Fibroblast of skin of right quadriceps (primary cell): ENCODE data around the gene MRS2.

ENCODE experiments used
- DNase-seq: peaks from one replicate; pipeline ENCODE4 v3.0.0-alpha.2; 2013

Gene MRS2

GRCh38 chr6:24432611-24433010 lies 29.9 kb downstream of the MRS2 start:
- no peak for DNase-seq

DNA sequence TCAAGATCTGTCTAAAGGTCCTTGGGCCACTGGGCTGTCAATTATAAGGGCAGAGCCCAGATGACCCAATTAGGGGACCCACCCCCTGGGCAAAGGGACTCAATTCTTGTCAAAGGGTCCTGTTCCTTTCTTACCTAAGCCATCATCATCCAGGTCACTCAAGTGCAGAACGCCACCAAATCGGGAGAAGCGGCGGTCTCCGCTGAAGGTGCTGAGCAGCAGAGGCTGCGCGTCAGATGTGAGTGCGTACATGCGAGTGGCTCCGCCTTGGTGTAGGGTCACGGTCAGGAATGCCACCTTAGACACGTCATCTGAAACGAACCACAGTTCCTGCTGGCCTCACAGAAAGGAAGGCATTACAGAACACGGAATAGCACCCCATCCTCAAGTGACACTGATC lies 34.2 kb downstream of the MRS2 start:
- DNase-seq: no peak

GRCh38 chr6:24439858-24440539 lies 37.3 kb downstream of the MRS2 start:
- DNase-seq: no peak

- no peak for DNase-seq
These were observed 38.3 kb downstream of the MRS2 start for GRCh38 chr6:24440897-24441598.

- DNase-seq: no peak
These were observed 38.8 kb downstream of the MRS2 start for GRCh38 chr6:24441599-24441904.

DNA sequence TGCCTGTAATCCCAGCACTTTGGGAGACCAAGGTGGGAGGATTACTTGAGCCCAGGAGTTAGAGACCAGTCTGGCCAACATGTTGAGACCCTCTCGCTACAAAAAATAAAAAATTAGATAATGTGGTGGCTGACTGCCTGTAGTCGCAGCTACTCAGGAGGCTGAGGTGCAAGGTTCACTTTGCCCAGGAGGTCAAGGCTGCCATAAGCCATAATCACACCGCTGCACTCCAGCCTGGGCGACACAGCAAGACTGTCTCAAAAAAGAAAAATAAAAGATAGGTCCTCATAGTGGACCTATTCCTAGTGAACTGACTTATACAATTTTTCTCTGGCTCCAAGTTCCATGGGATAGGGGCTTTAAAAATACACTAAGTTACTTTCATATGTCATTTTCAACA lies 41.9 kb downstream of the MRS2 start:
- DNase-seq: no peak

DNA sequence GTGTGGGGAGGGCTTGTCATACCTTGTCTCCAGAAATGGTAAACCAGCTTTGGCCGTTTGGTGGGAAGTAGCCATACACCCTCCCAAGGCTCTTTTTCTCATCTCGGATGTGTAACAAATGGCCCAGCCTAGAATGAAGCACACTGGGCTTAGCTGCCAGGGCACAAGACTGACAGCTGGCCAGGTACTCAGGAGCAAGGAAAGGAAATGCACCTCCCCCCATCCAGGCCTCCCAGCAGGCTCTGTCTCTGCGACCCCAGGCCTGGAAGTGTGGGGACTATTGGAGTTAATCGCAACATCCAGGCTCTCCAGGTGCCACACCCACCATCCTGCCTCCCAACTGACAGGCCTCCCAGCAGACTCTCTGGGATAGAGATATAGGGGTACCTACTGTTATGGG lies 43.0 kb downstream of the MRS2 start:
- DNase-seq: no peak

DNA sequence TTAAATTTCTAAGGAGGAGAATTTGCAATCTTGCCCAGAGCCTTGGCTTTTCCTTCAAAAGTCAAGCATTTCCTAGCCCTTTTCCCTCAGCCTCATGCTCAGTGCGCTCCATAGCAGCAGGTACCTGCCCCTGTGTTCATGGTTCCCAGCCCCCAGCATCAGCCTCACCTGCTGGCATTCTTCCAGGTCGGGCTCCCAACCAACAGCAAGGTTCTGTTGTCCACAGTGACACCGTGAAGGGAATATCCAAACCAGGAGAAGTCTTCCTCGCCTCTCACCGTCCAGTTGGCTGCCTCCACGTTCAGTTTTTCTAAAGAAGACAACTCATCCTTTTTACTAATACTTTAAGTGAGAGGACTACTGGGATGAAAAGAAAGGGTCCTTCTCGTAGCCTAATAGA lies 43.9 kb downstream of the MRS2 start:
- no peak for DNase-seq

DNA sequence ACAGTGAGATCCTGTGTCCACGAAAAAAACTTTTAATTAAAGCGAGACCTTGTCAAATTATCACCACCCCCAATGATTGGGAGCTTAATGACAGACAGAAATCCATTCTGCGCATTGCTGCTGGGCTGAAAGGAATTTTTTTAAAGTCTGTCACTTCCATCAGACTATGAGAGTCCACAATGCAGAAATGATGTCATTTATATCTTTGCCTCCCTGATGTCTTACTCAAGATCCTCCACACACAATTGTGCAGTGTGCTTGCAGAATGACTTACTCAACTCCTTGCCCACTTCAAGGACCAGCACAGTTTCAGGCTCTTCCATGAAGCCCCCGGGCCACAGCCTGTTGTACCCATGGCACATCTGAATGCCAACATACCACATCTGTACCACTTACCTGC lies 45.7 kb downstream of the MRS2 start:
- DNase-seq: no peak

GRCh38 chr6:24448828-24449525 lies 46.2 kb downstream of the MRS2 start:
- DNase-seq: no peak

- DNase-seq: no peak
These were observed 49.0 kb downstream of the MRS2 start for GRCh38 chr6:24451581-24452388.

DNA sequence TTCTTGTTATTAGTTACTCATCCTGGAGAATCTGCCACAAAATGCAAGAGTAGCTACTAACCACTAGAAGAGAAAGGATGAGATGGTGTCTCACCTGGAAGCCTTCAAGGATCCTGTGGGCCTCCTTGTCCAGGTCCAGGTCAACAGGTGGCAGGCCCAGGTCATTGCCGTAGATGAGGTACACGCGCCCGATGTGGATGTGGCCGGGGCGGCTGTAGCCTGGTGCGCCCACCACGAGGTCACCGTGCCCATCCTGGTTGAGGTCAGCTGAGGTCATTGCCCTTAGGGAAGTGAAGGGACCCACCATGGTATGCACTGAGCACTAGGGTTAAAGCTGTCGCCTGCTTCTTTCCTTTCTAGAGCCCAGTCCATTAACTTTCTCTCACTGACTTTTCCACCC lies 51.2 kb downstream of the MRS2 start:
- DNase-seq: no peak

- no peak for DNase-seq
These were observed 51.7 kb downstream of the MRS2 start for GRCh38 chr6:24454452-24454851.

- no peak for DNase-seq
These were observed 52.3 kb downstream of the MRS2 start for GRCh38 chr6:24455061-24455460.

- no peak for DNase-seq
These were observed 55.4 kb downstream of the MRS2 start for GRCh38 chr6:24458134-24458533.

- DNase-seq: no peak
These were observed 56.2 kb downstream of the MRS2 start for GRCh38 chr6:24458941-24459340.

GRCh38 chr6:24460966-24461365 lies 58.2 kb downstream of the MRS2 start:
- no peak for DNase-seq

DNA sequence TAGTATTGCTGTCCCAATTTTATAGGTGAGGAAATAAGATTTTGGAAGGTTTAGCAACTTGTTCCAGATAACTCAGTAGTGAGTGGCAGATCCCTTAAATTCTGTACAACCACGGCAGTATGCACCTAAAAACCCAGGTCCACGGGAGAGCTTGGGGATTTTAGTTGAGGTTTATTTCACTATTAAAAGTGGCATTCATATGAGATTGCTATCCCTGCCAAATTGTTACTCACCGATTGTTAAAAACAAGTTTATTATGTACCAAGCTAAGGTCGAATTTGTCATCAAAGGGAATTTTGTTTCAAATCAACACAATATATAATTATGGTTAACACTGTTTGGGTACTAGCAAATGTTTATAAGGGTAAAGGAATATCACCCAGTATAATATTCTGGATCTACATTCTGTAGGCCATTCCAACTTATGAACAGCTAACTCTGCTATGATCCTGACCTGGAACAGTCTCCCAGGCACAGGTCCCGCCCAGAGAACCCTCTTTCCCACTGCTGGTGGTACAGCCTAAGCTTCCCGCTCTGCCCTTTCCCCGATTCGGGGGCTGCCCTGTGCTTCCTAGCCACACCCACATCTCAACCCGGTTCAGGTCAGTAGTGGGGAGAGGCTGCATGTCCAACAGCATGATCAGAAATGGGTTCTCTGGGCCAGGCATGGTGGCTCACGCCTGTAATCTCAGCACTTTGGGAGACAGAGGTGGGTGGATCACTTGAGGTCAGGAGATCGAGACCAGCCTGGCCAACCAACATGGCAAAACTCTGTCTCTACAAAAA lies 61.7 kb downstream of the MRS2 start:
- no peak for DNase-seq

- DNase-seq: no peak
These were observed 67.1 kb downstream of the MRS2 start for GRCh38 chr6:24469811-24470210.

- DNase-seq: no peak
These were observed 69.4 kb downstream of the MRS2 start for GRCh38 chr6:24472181-24472580.
